ENCODE results near the gene RNASE8. TPM values are rescaled to one million over a fixed set of nuclear protein-coding genes. Genes with fewer than 3 reads are reported as not detected.

The RNASE8 gene
- total RNA-seq, 4 donors from 2014 or later, result not detected

DNA sequence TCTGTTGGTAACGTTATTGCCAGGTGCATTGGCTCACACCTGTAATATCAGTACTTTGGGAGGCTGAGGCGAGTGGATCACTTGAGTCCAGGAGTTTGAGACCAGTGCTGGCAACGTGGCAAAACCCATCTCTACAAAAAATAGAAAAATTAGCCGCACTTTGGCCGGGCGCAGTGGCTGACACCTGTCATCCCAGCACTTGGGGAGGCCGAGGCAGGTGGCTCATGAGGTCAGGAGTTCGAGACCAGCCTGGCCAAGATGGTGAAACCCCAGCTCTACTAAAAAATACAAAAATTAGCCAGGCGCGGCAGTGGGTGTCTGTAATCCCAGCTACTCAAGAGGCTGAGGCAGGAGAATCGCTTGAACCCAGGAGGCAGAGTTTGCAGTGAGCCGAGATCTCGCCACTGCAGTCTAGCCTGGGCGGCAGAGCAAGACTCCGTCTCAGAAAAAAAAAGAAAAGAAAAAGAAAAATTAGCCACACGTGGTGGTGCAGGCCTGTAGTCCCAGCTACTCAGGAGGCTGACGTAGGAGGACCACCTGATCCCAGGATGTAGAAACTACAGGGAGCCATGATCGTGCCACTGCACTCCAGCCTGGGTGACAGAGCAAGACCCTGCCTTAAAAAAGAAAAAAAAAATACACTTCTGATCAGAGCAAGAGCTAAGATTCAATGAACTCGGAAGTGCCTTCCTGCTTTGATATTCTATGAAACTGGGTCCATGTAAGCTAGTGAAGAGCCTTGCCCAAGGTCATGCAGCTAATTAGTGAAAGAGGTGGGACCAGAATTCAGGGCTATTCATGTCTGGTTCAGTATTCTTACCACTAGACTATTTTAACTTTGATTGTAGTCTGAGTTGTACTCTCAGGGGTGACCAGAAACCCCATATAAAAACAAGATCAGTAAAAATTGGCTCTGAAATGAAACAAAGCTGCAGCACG, 4.2 kb upstream of the RNASE8 start:
- intact Hi-C loops (cut with DNase I; ENCODE audit: low total_unique reads), result no loop called here
- Histone ChIP-seq H3K27ac (no peak overlapping the region), H3K27me3 (no peaks in the 10 kb centered on the region), H3K4me1 (peaks cover 0 to 3% of the 10 kb centered on the region in 2 donors), H3K4me3 (no peak overlapping the region), H3K36me3 (no peaks in the 10 kb centered on the region), H3K9me3 (no peaks in the 10 kb centered on the region)
- ATAC-seq (no peak), DNase-seq (no peak)
- no peak for TF ChIP-seq POLR2A (IDR thresholded peaks at IDR 0.05)
- TF ChIP-seq, protein P1, sequence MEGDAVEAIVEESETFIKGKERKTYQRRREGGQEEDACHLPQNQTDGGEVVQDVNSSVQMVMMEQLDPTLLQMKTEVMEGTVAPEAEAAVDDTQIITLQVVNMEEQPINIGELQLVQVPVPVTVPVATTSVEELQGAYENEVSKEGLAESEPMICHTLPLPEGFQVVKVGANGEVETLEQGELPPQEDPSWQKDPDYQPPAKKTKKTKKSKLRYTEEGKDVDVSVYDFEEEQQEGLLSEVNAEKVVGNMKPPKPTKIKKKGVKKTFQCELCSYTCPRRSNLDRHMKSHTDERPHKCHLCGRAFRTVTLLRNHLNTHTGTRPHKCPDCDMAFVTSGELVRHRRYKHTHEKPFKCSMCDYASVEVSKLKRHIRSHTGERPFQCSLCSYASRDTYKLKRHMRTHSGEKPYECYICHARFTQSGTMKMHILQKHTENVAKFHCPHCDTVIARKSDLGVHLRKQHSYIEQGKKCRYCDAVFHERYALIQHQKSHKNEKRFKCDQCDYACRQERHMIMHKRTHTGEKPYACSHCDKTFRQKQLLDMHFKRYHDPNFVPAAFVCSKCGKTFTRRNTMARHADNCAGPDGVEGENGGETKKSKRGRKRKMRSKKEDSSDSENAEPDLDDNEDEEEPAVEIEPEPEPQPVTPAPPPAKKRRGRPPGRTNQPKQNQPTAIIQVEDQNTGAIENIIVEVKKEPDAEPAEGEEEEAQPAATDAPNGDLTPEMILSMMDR (IDR thresholded peaks at IDR 0.05 in 4 of 5, conservative IDR thresholded peaks at IDR 0.05 in 1 of 5), result no peak
- in situ Hi-C loops (cut with MboI; ENCODE audit: low sequenced_read_pairs in 4 of 4), result loop anchor here in 1 of 4 donors (25.0 kb wide), 1 partner anchor 366 kb away; the partner anchor contains the start of genes ANG and RNASE4

DNA sequence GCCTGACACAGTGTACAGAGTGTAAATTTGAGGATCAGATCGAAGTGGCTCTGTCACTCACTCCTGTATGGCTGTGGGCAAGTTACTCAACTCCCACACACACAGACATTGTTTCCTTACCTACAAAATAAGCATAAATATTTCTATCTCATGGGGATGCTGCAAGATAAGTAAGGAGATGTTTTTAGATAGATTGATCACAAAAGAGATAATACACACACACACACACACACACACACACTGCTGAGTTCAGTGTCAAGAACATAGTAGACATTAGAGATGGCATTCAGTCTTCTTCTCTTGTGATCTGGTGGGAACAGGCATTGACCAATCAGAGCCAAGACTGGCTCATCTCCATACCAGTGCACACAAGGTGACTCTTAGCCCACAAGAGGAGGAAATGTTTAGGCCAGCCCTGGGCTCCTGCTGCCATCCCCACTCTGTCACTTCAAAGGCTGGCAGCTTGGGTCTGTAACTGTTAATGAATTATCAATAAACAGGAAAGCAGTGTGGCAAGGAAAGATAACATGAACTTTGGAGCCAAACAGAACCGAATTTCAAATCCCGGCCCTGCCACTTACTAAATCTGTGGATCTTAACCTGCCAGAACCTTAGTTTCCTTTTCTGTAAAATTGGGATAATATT, 3.4 kb upstream of the RNASE8 start:
- Histone ChIP-seq H3K27ac (no peak overlapping the region), H3K4me3 (no peak overlapping the region), H3K36me3 (no peaks in the 10 kb centered on the region), H3K9me3 (no peaks in the 10 kb centered on the region), H3K27me3 (no peaks in the 10 kb centered on the region), H3K4me1 (no peaks in the 10 kb centered on the region)
- in situ Hi-C loops (cut with MboI; ENCODE audit: low sequenced_read_pairs in 4 of 4) (loop anchor here in 1 of 4 donors (25.0 kb wide), 1 partner anchor 367 kb away; the partner anchor contains the start of genes ANG and RNASE4), intact Hi-C loops (cut with DNase I; ENCODE audit: low total_unique reads) (no loop called here)
- TF ChIP-seq, protein P1 (IDR thresholded peaks at IDR 0.05 in 4 of 5, conservative IDR thresholded peaks at IDR 0.05 in 1 of 5), result no peak
- no peak for TF ChIP-seq POLR2A (IDR thresholded peaks at IDR 0.05)
- DNase-seq, result no peak
- no peak for ATAC-seq

DNA sequence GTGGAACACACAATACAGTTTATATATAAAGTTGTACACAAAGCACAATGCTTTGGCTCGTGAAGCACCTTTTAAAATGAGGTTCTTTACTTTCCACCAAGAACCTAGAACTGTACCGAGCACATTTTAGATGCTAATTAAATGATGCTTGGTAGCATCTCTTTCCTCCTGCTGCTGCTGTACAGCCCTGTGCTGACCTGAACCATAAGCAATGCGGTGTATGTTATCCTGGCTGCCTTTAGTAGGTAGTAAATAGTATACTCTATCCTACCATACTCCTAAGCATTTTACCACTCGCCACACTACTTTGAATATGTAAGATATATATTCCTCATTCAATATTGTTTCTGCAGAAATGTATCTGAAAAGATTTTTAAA, 2.9 kb upstream of the RNASE8 start:
- Histone ChIP-seq H3K4me3 (no peak overlapping the region), H3K27me3 (no peaks in the 10 kb centered on the region), H3K27ac (no peak overlapping the region), H3K4me1 (no peaks in the 10 kb centered on the region), H3K36me3 (no peaks in the 10 kb centered on the region), H3K9me3 (no peaks in the 10 kb centered on the region)
- TF ChIP-seq, protein P1 (IDR thresholded peaks at IDR 0.05 in 4 of 5, conservative IDR thresholded peaks at IDR 0.05 in 1 of 5), result no peak
- TF ChIP-seq POLR2A (IDR thresholded peaks at IDR 0.05), result no peak
- intact Hi-C loops (cut with DNase I; ENCODE audit: low total_unique reads), result loop anchor here (5.0 kb wide), 1 partner anchor 43 kb away; the partner anchor contains the start of gene ZNF219
- in situ Hi-C loops (cut with MboI; ENCODE audit: low sequenced_read_pairs in 4 of 4), result loop anchor here in 1 of 4 donors (25.0 kb wide), 1 partner anchor 367 kb away; the partner anchor contains the start of genes ANG and RNASE4
- DNase-seq, result no peak
- ATAC-seq, result no peak

GRCh38 chr14:21055432-21056117, 2.0 kb upstream of the RNASE8 start:
- Histone ChIP-seq H3K36me3 (no peaks in the 10 kb centered on the region), H3K27ac (no peak overlapping the region), H3K4me3 (no peak overlapping the region), H3K4me1 (no peaks in the 10 kb centered on the region), H3K9me3 (no peaks in the 10 kb centered on the region), H3K27me3 (no peaks in the 10 kb centered on the region)
- TF ChIP-seq POLR2A (IDR thresholded peaks at IDR 0.05), result no peak
- TF ChIP-seq, protein P1 (IDR thresholded peaks at IDR 0.05 in 4 of 5, conservative IDR thresholded peaks at IDR 0.05 in 1 of 5), result no peak
- in situ Hi-C loops (cut with MboI; ENCODE audit: low sequenced_read_pairs in 4 of 4) (loop anchor here in 1 of 4 donors (25.0 kb wide), 1 partner anchor 368 kb away; the partner anchor contains the start of genes ANG and RNASE4), intact Hi-C loops (cut with DNase I; ENCODE audit: low total_unique reads) (loop anchor here (5.0 kb wide), 1 partner anchor 42 kb away; the partner anchor contains the start of gene ZNF219)
- ATAC-seq (no peak), DNase-seq (no peak)
